BLaER1 (cell line): ENCODE measurements around the gene NUCB1.
"Not testable (repeated sequence)": the region's sequence is repeated elsewhere in the genome, so short reads cannot be mapped to it uniquely, and the experiment has no call there.

Experiments
- H3K27ac ChIP-seq: shearing (Covaris generic); formaldehyde crosslinking; 2 replicates; pipeline ENCODE4 v1.8.1; 2022
- H3K27me3 ChIP-seq: shearing (Covaris generic); formaldehyde crosslinking; 2 replicates; pipeline ENCODE4 v1.8.1; 2022
- H3K36me3 ChIP-seq: shearing (Covaris generic); formaldehyde crosslinking; 2 replicates; pipeline ENCODE4 v1.8.1; 2022
- H3K4me1 ChIP-seq: shearing (Covaris generic); formaldehyde crosslinking; 2 replicates; pipeline ENCODE4 v1.8.1; 2022
- H3K4me2 ChIP-seq: shearing (Covaris generic); formaldehyde crosslinking; 2 replicates; pipeline ENCODE4 v1.8.1; 2022
- H3K4me3 ChIP-seq: shearing (Covaris generic); formaldehyde crosslinking; 2 replicates; pipeline ENCODE4 v1.8.1; 2022
- H3K9ac ChIP-seq: shearing (Covaris generic); formaldehyde crosslinking; 2 replicates; pipeline ENCODE4 v1.8.1; 2022
- H3K9me3 ChIP-seq: shearing (Covaris generic); formaldehyde crosslinking; 2 replicates; pipeline ENCODE4 v1.8.1; 2022
- H4K20me1 ChIP-seq: shearing (Covaris generic); formaldehyde crosslinking; 2 replicates; pipeline ENCODE4 v1.8.1; 2022
- Cebpa-rat ChIP-seq: shearing (Covaris generic); IDR thresholded peaks from 2 replicates; pipeline ENCODE4 v1.8.1; 2022

Gene NUCB1

DNA sequence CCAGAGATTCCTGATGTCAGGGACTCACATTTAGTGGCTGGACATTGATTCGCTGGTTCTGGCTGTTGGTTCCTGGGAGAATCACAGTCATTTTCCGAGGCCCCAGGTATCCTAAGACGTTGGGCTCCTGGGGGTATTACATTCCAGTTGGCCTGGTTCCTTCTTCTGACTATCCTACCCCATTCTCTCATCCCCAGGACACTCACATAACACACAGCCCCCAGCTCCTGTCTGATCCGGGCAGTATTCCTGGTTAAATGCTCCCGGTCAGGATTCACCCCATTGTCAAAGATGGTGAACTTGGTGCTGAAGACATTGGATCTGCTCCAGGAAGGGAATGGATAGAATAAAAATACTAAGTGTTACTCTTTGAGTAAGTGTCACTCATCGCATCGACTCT, 16.4 kb upstream of the NUCB1 start:
- Histone ChIP-seq H3K9ac (no peak overlapping the region), H3K27me3 (no peaks in the 10 kb centered on the region), H3K27ac (no peak overlapping the region), H3K4me1 (peaks cover 11% of the 10 kb centered on the region), H3K4me2 (no peak overlapping the region), H4K20me1 (no peaks in the 10 kb centered on the region), H3K4me3 (no peak overlapping the region), H3K36me3 (peaks cover 12% of the 10 kb centered on the region; the same call in 1 of the 2 replicates), H3K9me3 (peaks cover 20% of the 10 kb centered on the region)
- TF ChIP-seq Cebpa-rat: no peak

DNA sequence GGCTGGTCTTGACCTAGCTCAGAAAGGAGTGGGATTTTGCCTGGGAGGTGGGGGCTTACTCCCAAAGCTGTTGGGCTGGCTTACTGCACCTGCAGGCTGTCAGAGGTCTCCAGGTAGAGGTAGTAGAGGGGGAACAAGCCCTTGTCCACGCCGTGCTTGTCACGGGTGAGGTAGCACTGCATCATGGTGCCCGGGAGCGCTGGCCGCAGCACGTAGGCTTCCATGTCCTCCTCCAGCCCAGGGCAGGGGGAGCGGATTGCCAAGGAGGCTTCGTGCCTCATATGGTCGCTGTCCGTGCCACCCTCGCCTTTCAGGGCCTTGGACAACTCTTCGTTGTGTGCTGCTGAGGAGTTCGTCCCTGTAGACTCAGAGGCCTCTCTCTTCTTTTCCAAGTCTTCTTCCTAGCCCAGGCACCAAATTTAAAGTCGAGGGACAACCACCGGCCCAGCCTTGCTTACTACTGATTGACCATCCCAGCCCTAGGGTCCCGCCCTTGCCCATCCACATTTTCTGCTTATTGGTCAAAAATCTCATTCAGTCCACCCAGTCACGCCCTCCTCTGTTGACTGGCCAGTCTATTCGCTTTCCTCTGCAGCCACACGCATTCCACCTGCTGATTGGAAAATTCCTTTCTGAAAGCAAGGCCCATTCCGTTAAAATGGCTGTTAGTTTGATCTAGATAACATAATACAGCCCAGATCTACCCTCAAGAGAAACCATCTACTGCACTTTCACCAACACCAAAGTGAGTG, 12.1 kb upstream of the NUCB1 start:
- Histone ChIP-seq H3K9ac (no peak overlapping the region), H3K4me3 (no peak overlapping the region), H3K27ac (no peak overlapping the region), H3K4me1 (peaks cover 22% of the 10 kb centered on the region), H3K4me2 (no peak overlapping the region), H4K20me1 (no peaks in the 10 kb centered on the region), H3K36me3 (no peaks in the 10 kb centered on the region), H3K27me3 (no peaks in the 10 kb centered on the region), H3K9me3 (peaks cover 7% of the 10 kb centered on the region; the same call in 1 of the 2 replicates)
- no peak for TF ChIP-seq Cebpa-rat

DNA sequence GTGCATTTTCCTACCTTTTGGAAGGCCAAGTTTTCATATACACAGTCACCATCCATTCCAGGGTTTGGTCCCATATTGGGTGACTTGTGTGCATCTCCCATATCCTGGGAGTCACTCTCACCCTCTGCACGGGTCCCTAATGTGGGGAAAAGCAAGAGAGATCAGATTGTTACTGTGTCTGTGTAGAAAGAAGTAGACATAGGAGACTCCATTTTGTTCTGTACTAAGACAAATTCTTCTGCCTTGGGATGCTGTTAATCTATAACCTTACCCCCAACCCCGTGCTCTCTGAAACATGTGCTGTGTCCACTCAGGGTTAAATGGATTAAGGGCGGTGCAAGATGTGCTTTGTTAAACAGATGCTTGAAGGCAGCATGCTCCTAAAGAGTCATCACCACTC, 10.6 kb upstream of the NUCB1 start:
- H3K4me3 ChIP-seq, H3K9me3 ChIP-seq, H3K27ac ChIP-seq, H3K9ac ChIP-seq, H4K20me1 ChIP-seq, H3K27me3 ChIP-seq, H3K36me3 ChIP-seq, H3K4me2 ChIP-seq: not testable (repeated sequence)
- peaks cover 22% of the 10 kb centered on the region for H3K4me1 ChIP-seq

DNA sequence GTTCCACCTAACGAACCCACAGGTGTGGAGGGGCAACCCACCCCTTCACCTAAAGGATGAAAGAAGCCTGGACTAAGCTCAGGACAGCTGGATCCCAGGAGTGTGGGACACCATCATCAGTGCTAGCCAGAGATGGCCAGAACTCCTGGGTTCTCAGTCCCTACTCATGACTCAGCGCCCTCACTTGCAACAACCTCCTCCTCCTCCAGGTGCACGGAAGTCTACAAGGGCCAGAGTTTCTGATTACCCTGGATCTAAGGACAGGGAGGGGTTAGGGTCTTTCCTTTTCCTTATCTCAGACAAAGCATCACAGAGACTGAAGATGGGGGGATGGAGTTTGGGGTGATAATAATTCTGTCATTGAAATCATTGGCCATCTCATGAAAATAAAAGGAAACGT, 9.6 kb upstream of the NUCB1 start:
- peaks cover 13% of the 10 kb centered on the region for H3K27me3 ChIP-seq
- H3K36me3 ChIP-seq: no peaks in the 10 kb centered on the region
- H3K4me1 ChIP-seq: peaks cover 28% of the 10 kb centered on the region
- no peak overlapping the region for H3K9ac ChIP-seq
- no peaks in the 10 kb centered on the region for H4K20me1 ChIP-seq
- H3K4me2 ChIP-seq: no peak overlapping the region
- TF ChIP-seq Cebpa-rat: no peak
- no peak overlapping the region for H3K27ac ChIP-seq
- H3K9me3 ChIP-seq: no peaks in the 10 kb centered on the region
- no peak overlapping the region for H3K4me3 ChIP-seq

DNA sequence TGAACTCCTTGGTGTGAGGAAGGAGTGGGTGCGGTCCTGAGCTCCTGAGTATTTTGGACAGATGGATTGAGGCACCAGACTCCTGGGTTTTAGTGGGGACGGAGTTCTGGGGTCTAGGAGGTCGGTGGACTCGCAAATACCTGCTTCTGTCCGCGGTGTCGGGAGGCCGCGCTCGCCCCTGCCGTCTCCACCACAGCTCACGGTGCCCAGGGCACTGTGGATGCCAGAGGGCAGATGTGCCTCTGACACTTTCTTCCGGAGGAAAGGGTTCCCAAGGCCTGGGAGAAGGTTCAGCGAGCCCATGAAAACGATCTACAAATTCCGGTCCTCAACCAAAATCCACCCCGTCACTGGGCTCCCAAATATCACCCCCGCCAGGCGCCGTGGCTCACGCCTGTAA, 4.9 kb upstream of the NUCB1 start:
- Histone ChIP-seq H4K20me1 (no peaks in the 10 kb centered on the region), H3K9ac (no peak overlapping the region), H3K4me3 (0 out of 2 replicates have a peak overlapping the region, but pooled peaks have one; percentile 54), H3K9me3 (no peaks in the 10 kb centered on the region), H3K27me3 (peaks cover 24% of the 10 kb centered on the region), H3K36me3 (no peaks in the 10 kb centered on the region), H3K27ac (no peak overlapping the region), H3K4me1 (peaks cover 48% of the 10 kb centered on the region), H3K4me2 (peak overlapping the region; percentile 78)
- no peak for TF ChIP-seq Cebpa-rat

DNA sequence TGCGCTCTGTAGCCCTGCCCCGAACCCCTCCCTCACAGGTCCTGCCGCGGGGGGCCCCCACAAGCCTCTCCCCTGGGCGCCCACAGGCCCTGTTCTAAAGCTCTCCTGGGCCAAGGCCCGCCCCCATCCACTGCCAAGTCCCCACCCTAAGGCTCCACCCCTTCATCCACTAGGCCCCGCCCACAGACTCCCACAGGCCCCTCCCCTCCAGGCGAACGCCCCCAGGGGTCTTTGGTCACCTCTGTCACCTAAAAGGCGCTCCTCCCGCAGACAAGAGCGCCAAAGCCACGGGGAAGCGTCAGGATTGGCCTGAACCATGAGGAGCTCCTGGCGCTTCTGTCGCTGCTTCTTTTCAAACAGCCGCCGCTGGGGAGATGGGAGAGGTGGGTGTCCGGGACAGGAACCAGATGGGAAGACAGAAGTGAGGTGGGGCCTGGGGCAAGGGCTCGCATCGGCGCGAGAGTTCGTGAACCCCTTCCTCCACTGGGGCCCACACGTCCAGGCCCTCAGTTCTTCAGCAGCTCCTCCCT, 3.9 kb upstream of the NUCB1 start:
- H3K4me1 ChIP-seq: peaks cover 56% of the 10 kb centered on the region
- no peaks in the 10 kb centered on the region for H4K20me1 ChIP-seq
- H3K4me3 ChIP-seq: peak overlapping the region; percentile 54
- H3K4me2 ChIP-seq: peak overlapping the region; percentile 78
- H3K9ac ChIP-seq: 0 out of 2 replicates have a peak overlapping the region, but pooled peaks have one; percentile 50
- no peaks in the 10 kb centered on the region for H3K9me3 ChIP-seq
- peaks cover 24% of the 10 kb centered on the region for H3K27me3 ChIP-seq
- H3K27ac ChIP-seq: no peak overlapping the region
- no peaks in the 10 kb centered on the region; the same call in 1 of the 2 replicates for H3K36me3 ChIP-seq
- TF ChIP-seq Cebpa-rat: no peak

DNA sequence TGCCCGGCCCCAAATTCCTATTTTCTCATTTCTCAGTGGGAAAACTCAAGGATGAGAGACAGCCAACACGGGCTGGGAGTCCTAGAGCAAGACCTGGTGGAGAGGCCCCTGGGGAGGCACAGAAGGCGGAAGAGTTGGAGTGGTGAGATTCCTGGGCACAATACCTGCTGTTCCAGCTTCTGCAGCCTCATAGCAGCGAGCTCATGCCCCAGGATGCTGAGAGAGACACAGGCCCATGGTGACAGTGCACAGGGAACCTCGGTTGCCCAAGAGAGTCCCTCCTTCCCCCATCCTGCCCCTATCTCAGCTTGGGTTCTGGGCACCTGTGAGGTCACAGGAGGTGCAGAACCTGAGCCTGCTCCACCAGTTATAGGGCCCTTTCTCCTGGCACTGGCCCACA, 2.9 kb upstream of the NUCB1 start:
- no peak overlapping the region for H3K4me3 ChIP-seq
- H4K20me1 ChIP-seq: no peaks in the 10 kb centered on the region
- H3K4me2 ChIP-seq: no peak overlapping the region
- TF ChIP-seq Cebpa-rat: no peak
- H3K9me3 ChIP-seq: no peaks in the 10 kb centered on the region
- H3K9ac ChIP-seq: no peak overlapping the region
- H3K36me3 ChIP-seq: peaks cover 9% of the 10 kb centered on the region
- H3K4me1 ChIP-seq: peaks cover 52% of the 10 kb centered on the region
- H3K27ac ChIP-seq: no peak overlapping the region
- H3K27me3 ChIP-seq: peaks cover 24% of the 10 kb centered on the region

DNA sequence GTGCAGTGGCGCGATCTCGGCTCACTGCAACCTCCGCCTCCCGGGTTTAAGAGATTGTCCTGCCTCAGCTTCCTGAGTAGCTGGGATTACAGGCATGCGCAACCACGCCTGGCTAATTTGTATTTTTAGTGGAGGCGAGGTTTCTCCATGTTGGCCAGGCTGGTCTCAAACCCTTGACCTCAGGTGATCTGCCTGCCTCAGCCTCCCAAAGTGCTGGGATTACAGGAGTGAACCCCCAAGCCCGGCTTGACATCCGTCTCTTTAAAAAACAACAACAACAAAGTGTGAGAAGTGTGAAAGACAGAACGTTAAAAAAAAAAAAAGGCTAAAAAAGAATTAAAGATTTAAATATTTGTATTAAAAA, 744 bp upstream of the NUCB1 start:
- peak overlapping the region; percentile 99 for H3K4me2 ChIP-seq

DNA sequence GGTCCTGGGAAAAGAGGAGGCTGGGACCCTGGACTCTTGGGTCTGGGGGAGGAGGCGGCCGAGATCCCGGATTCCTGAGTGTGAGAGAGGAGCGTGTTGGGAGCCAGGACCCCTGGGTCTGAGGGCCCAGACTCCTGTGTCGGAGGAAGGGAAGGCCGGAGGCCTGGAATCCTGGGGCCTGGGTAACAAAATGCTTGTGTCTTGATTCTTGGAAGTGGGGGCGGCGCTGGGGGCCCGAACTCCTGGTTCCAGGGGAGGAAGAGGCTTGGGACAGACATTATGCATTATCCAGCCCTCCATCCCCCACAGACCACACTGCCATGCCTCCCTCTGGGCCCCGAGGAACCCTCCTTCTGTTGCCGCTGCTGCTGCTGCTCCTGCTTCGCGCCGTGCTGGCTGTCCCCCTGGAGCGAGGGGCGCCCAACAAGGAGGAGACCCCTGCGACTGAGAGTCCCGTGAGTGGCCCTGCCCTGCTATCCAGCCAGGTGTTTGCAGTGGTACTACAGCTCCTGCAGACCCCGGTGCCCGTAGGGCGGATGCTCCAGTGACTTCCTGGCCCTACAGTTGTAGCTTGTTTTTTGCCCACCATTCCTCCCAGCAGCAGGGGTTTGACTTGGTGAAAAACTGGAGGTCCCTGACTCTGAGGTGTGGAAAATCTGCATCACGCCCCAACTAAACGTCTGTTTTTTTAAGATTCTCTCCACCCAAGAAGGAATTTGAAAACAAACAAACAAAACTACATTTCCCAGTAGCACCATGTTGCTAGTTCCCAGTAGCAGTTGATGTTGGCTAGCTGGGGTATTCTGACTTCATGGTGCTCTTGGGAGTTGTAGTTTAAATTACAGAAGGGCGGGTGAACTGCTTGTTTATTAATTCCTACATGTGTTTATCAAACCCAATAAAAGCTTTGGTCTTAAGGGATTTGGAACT, 630 bp downstream of the NUCB1 start:
- peak overlapping the region; percentile 77 for H3K27ac ChIP-seq

More for the DNA sequence above, 744 bp upstream of the NUCB1 start:
- Histone ChIP-seq H3K4me1 (peaks cover 52% of the 10 kb centered on the region), H3K4me3 (peak overlapping the region; percentile 88), H3K9ac (peak overlapping the region; percentile 85; the same call in 1 of the 2 replicates), H3K27me3 (peaks cover 23% of the 10 kb centered on the region), H3K36me3 (peaks cover 14% of the 10 kb centered on the region), H3K27ac (peak overlapping the region; percentile 77)
- not testable (repeated sequence) for H4K20me1 ChIP-seq, H3K9me3 ChIP-seq

DNA sequence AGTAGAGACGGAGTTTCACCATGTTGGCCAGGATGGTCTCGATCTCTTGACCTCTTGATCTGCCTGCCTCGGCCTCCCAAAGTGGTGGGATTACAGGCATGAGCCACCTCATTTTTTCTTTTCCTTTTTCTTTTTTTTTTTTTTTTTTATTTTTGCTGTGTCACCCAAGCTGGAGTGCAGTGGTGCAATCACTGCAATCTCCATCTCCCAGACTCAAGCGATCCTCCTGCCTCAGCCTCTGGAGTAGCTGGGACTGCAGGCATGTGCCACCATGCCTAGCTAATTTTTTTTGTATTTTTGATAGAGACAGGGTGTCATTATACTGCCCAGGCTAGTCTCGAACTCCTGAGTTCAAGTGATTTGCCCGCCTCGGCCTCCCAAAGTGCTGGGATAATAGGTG, 2.2 kb downstream of the NUCB1 start:
- H3K27me3 ChIP-seq, H3K4me3 ChIP-seq, H3K4me2 ChIP-seq, H3K27ac ChIP-seq, H4K20me1 ChIP-seq, H3K9ac ChIP-seq, H3K9me3 ChIP-seq: not testable (repeated sequence)
- H3K36me3 ChIP-seq: peaks cover 43% of the 10 kb centered on the region
- peaks cover 30% of the 10 kb centered on the region for H3K4me1 ChIP-seq

More for the DNA sequence above, 630 bp downstream of the NUCB1 start:
- peak overlapping the region; percentile 88 for H3K4me3 ChIP-seq
- peak overlapping the region; percentile 85 for H3K9ac ChIP-seq
- no peaks in the 10 kb centered on the region for H3K9me3 ChIP-seq
- peaks cover 9% of the 10 kb centered on the region for H3K27me3 ChIP-seq
- H3K4me1 ChIP-seq: peaks cover 43% of the 10 kb centered on the region
- H4K20me1 ChIP-seq: no peaks in the 10 kb centered on the region
- H3K36me3 ChIP-seq: peaks cover 27% of the 10 kb centered on the region
- H3K4me2 ChIP-seq: peak overlapping the region; percentile 99
- TF ChIP-seq Cebpa-rat: no peak

DNA sequence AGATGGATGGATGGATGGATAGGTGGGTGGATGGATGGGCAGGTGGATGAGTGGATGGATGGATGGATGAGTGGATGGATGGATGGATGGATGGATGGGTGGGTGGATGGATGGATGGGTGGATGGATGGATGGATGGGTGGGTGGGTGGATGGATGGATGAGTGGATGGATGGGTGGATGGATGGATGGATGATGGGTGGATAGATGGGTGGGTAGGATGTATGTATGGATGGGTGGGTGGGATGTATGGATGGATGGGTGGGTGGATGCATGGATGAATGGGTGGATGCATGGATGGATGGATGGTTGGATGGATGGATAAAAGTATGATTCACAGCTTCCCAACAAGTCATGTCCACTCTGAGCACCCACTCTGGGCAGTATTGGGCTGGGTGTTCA, 3.7 kb downstream of the NUCB1 start:
- H3K27me3 ChIP-seq, H3K4me3 ChIP-seq, H3K9me3 ChIP-seq, H4K20me1 ChIP-seq, H3K27ac ChIP-seq, H3K4me2 ChIP-seq, H3K9ac ChIP-seq: not testable (repeated sequence)
- Histone ChIP-seq H3K36me3 (peaks cover 58% of the 10 kb centered on the region), H3K4me1 (peaks cover 28% of the 10 kb centered on the region)
